PFSK-1 (cell line): ENCODE results near the gene RHBG.

Source experiments
- FOXP2 ChIP-seq: optimal IDR thresholded peaks from 2 replicates; pipeline ENCODE3; 2011; ENCODE audit warnings: borderline replicate concordance, control low read depth, inconsistent platforms; ENCODE audit not compliant: insufficient read depth; ENCODE audit errors: extremely low read length, extremely low read depth
- POLR2AphosphoS5 ChIP-seq: IDR thresholded peaks from 2 replicates; pipeline ENCODE4 v1.6.1; 2012; ENCODE audit warnings: low read depth, mild to moderate bottlenecking, control low read depth, low read length, moderate library complexity
- REST ChIP-seq, 2 experiments: IDR thresholded peaks; 2 replicates each; pipeline versions ENCODE4 v1.6.1 to v1.8.0; 2011 to 2012; ENCODE audit warnings: low read depth in 2 of 2, low read length in 2 of 2, control low read depth in 1 of 2, inconsistent platforms in 1 of 2, mild to moderate bottlenecking in 1 of 2, moderate library complexity in 1 of 2; ENCODE audit not compliant: insufficient read depth in 1 of 2
- SIN3A ChIP-seq: IDR thresholded peaks from 2 replicates; pipeline ENCODE4 v1.6.1; 2012; ENCODE audit warnings: mild to moderate bottlenecking, low read length, moderate library complexity, borderline replicate concordance; ENCODE audit not compliant: insufficient read depth
- TAF1 ChIP-seq: IDR thresholded peaks from 2 replicates; pipeline ENCODE4 v1.6.1; 2012; ENCODE audit warnings: low read length, control low read depth, borderline replicate concordance; ENCODE audit not compliant: insufficient read depth

- no peak for TF ChIP-seq POLR2AphosphoS5
- no peak for TF ChIP-seq TAF1
- TF ChIP-seq REST (IDR thresholded peaks at IDR 0.05; ENCODE audit: insufficient read depth in 1 of 2, low read depth in 2 of 2, low read length in 2 of 2): no peak
- no peak for TF ChIP-seq SIN3A
- TF ChIP-seq FOXP2: no peak
These were observed 56.9 kb downstream of the RHBG start for GRCh38 chr1:156425943-156426342.
